T1000 (cell line): ENCODE results near the gene ZNF688.
A peak's percentile ranks its signal among the peaks of the same experiment; 100 is the strongest.
"Not testable (repeated sequence)": the region's sequence is repeated elsewhere in the genome, so short reads cannot be mapped to it uniquely, and the experiment has no call there.

Experiments used
- DNase-seq: peaks from one replicate; lab custom pipeline; 2025; ENCODE audit warnings: mixed read lengths; lab: John Stamatoyannopoulos, UW

The ZNF688 gene

GRCh38 chr16:30533748-30534367, 37.7 kb downstream of the ZNF688 start:
- no peak for DNase-seq

- no peak for DNase-seq
Observed at GRCh38 chr16:30533146-30533522, 38.4 kb downstream of the ZNF688 start.

- no peak for DNase-seq
Observed at GRCh38 chr16:30532285-30533145, 39.0 kb downstream of the ZNF688 start.

GRCh38 chr16:30530163-30531037, 41.1 kb downstream of the ZNF688 start:
- DNase-seq: no peak

GRCh38 chr16:30528799-30529457, 42.6 kb downstream of the ZNF688 start:
- no peak for DNase-seq

- no peak for DNase-seq
Observed at GRCh38 chr16:30527635-30528178, 43.8 kb downstream of the ZNF688 start.

- peak; percentile 98 for DNase-seq
Observed at GRCh38 chr16:30526823-30527634, 44.5 kb downstream of the ZNF688 start.

- no peak for DNase-seq
Observed at GRCh38 chr16:30526137-30526822, 45.2 kb downstream of the ZNF688 start, which contains the start of gene ZNF768. Gene ZNF768 (minus strand): TSS chr16:30526566. CDS start chr16:30526413, 153 bp downstream.

GRCh38 chr16:30525844-30526136, 45.7 kb downstream of the ZNF688 start:
- DNase-seq: no peak

- no peak for DNase-seq
Observed at GRCh38 chr16:30524575-30525568, 46.6 kb downstream of the ZNF688 start.

GRCh38 chr16:30523768-30524574, 47.5 kb downstream of the ZNF688 start:
- no peak for DNase-seq

- not testable (repeated sequence) for DNase-seq
Observed at GRCh38 chr16:30522702-30523463, 48.6 kb downstream of the ZNF688 start.

GRCh38 chr16:30521873-30522641, 49.5 kb downstream of the ZNF688 start:
- DNase-seq: no peak

GRCh38 chr16:30521476-30521872, 50.0 kb downstream of the ZNF688 start:
- no peak for DNase-seq
